Measurements from ENCODE around the gene SRL. TPM values are rescaled to one million over a fixed set of nuclear protein-coding genes. Genes with fewer than 3 reads are reported as not detected.

Gene SRL
- total and polyA plus RNA-seq, 2 of the 13 experiments (the other 11 are each of a cell fraction or from before 2014, with no cell fraction given) = 0.05 TPM; not detected in 1

GRCh38 chr16:4253394-4254150, 11.7 kb upstream of the SRL start (continued):
- TF ChIP-seq NR0B2 (CRISPR knock-in tag; IDR thresholded peaks at IDR 0.05) = no peak
- peak; percentile 87 for TF ChIP-seq ATF2 (CRISPR knock-in tag; IDR thresholded peaks at IDR 0.05)
- TF ChIP-seq TP53 (CRISPR knock-in tag; conservative IDR thresholded peaks at IDR 0.05) = 0 out of 2 replicates have a peak, but pooled peaks have one; percentile 62
- 0 out of 2 replicates have a peak, but pooled peaks have one; percentile 78 for TF ChIP-seq ZNF879 (CRISPR knock-in tag; IDR thresholded peaks at IDR 0.05)
- no peak for TF ChIP-seq ZNF562 (CRISPR knock-in tag; IDR thresholded peaks at IDR 0.05; ENCODE audit: borderline replicate concordance)
- TF ChIP-seq ZC3H13 (CRISPR knock-in tag; IDR thresholded peaks at IDR 0.05) = peak; percentile 50; the same call in 1 of the 2 replicates
- peak; percentile 32 for TF ChIP-seq ZNF18 (CRISPR knock-in tag; IDR thresholded peaks at IDR 0.05; ENCODE audit: insufficient replicate concordance)
- no peak; the same call in 1 of the 2 replicates for TF ChIP-seq RFXANK (CRISPR knock-in tag; IDR thresholded peaks at IDR 0.05)
- TF ChIP-seq SRSF1 (optimal IDR thresholded peaks at IDR 0.05; ENCODE audit: low read depth, low read length) = no peak
- no peak for TF ChIP-seq TCF7 (IDR thresholded peaks at IDR 0.05; ENCODE audit: low read depth)
- TF ChIP-seq ARNT (IDR thresholded peaks at IDR 0.05) = no peak
- TF ChIP-seq GATA4 (IDR thresholded peaks at IDR 0.05; ENCODE audit: borderline replicate concordance, low read depth) = no peak
- TF ChIP-seq HMG20B (CRISPR knock-in tag; conservative IDR thresholded peaks at IDR 0.05) = peak; percentile 58; the same call in 1 of the 2 replicates
- TF ChIP-seq NR2F1 (CRISPR knock-in tag; IDR thresholded peaks at IDR 0.05) = no peak
- 0 out of 2 replicates have a peak, but pooled peaks have one; percentile 25 for TF ChIP-seq ZNF768 (CRISPR knock-in tag; IDR thresholded peaks at IDR 0.05)
- no peak for TF ChIP-seq TBX3 (IDR thresholded peaks at IDR 0.05; ENCODE audit: borderline replicate concordance)
- TF ChIP-seq GATAD2A (CRISPR knock-in tag; IDR thresholded peaks at IDR 0.05) = peak; percentile 77; the same call in 1 of the 2 replicates
- 0 out of 2 replicates have a peak, but pooled peaks have one; percentile 18 for TF ChIP-seq MAF1 (CRISPR knock-in tag; IDR thresholded peaks at IDR 0.05; ENCODE audit: borderline replicate concordance)
- no peak; the same call in none of the 2 replicates for TF ChIP-seq DR1 (CRISPR knock-in tag; IDR thresholded peaks at IDR 0.05)
- no peak for TF ChIP-seq RFX5 (IDR thresholded peaks at IDR 0.05; ENCODE audit: low read depth, low read length)
- peak; percentile 32; the same call in 1 of the 2 replicates for TF ChIP-seq NCOR1 (IDR thresholded peaks at IDR 0.05; ENCODE audit: borderline replicate concordance, low read length)
- TF ChIP-seq FLYWCH1 (CRISPR knock-in tag; IDR thresholded peaks at IDR 0.05) = no peak
- TF ChIP-seq GLMP (CRISPR knock-in tag; IDR thresholded peaks at IDR 0.05; ENCODE audit: borderline replicate concordance) = no peak
- TF ChIP-seq ARID2 (CRISPR knock-in tag; IDR thresholded peaks at IDR 0.05; ENCODE audit: borderline replicate concordance) = no peak; the same call in 1 of the 2 replicates
- no peak for TF ChIP-seq FOXP1 (IDR thresholded peaks at IDR 0.05)
- no peak for TF ChIP-seq FOXP1 (CRISPR knock-in tag; IDR thresholded peaks at IDR 0.05)
- peak; percentile 42; the same call in 1 of the 2 replicates for TF ChIP-seq REPIN1 (CRISPR knock-in tag; IDR thresholded peaks at IDR 0.05; ENCODE audit: borderline replicate concordance, low read depth)
- TF ChIP-seq ZNF317 (CRISPR knock-in tag; IDR thresholded peaks at IDR 0.05) = peak; percentile 71; the same call in 1 of the 2 replicates

Data from HepG2 (cell line).